ENCODE measurements around the gene CFAP410. TPM values are rescaled to one million over a fixed set of nuclear protein-coding genes. Genes with fewer than 3 reads are reported as not detected.
"Not testable (repeated sequence)": the region's sequence is repeated elsewhere in the genome, so short reads cannot be mapped to it uniquely, and the experiment has no call there.

CFAP410 gene
- total and polyA plus RNA-seq, 5 donors, result 13.2 to 19.8 (median 16.8) TPM

GRCh38 chr21:44288251-44289110 lies 50.7 kb downstream of the CFAP410 start:
- H3K4me1 ChIP-seq (ENCODE audit: control insufficient read depth, insufficient read depth, low read length), result no peaks in the 10 kb centered on the region
- intact Hi-C loops (cut with DNase I), result no loop called here
- DNase-seq (peak; percentile 8 to 52 (median 20)), ATAC-seq (no peak)
- no peak overlapping the region for H3K4me3 ChIP-seq (ENCODE audit: low read length)
- no peaks in the 10 kb centered on the region for H3K27me3 ChIP-seq (ENCODE audit: control insufficient read depth, insufficient read depth)
- no peak overlapping the region for H3K27ac ChIP-seq (ENCODE audit: low read length)
- WGBS, result 88% methylated on average over 23 of the region's 23 CpGs
- H3K9me3 ChIP-seq (ENCODE audit: control insufficient read depth, low read length), result no peaks in the 10 kb centered on the region

DNA sequence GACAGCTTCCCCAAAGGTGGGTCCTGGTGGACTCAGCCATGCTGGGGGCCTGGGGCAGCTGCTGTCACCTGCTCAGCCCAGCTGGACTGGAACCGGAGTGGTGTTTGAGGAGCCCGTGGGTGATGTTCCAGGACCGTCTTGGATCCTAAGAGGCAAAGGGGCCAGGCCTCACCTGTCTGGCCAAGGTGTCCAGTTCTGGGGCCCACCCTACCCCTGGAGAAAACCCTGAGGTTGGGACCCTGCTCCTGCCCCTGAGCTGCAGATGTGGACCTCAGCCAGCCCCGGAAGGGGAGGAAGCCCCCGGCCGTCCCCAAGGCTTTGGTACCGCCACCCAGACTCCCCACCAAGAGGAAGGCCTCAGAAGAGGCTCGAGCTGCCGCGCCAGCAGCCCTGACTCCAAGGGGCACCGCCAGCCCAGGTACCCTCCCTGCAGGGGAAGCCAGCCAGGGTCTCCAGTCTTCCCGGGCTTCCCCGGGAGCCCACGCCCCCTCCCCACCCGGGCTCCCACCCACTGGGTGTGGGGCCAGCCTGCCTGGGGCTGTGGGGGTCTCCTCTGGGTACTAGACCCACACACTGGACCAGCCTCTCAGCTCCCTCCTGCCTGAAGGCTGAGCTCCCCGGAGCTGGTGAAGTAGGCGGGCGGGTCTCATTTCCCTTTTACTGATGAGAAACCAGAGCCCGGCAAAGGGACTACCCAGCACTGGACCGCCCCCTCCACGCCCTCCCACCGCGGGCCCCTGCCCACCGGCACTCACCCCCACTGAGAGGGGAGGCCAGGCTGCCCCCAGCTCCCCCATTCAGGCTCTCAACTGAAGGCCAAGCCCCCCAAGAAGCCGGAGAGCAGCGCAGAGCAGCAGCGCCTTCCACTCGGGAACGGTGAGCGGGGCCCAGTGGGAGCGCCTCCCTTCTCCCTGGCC lies 52.2 kb downstream of the CFAP410 start:
- no peak overlapping the region for H3K4me3 ChIP-seq (ENCODE audit: low read length)
- no peak overlapping the region for H3K27ac ChIP-seq (ENCODE audit: low read length)
- no peaks in the 10 kb centered on the region for H3K9me3 ChIP-seq (ENCODE audit: control insufficient read depth, low read length)
- no peak for ATAC-seq
- WGBS, result 67% methylated on average over 31 of the region's 31 CpGs
- intact Hi-C loops (cut with DNase I), result no loop called here
- no peaks in the 10 kb centered on the region for H3K27me3 ChIP-seq (ENCODE audit: control insufficient read depth, insufficient read depth)
- DNase-seq, result peak; percentile 11 to 62 (median 37)
- H3K4me1 ChIP-seq (ENCODE audit: control insufficient read depth, insufficient read depth, low read length), result no peaks in the 10 kb centered on the region

GRCh38 chr21:44286086-44286715 lies 53.0 kb downstream of the CFAP410 start:
- DNase-seq (peak; percentile 16 to 48 (median 43)), ATAC-seq (no peak)
- Histone ChIP-seq H3K9me3 (ENCODE audit: control insufficient read depth, low read length) (no peaks in the 10 kb centered on the region), H3K4me3 (ENCODE audit: low read length) (no peak overlapping the region), H3K4me1 (ENCODE audit: control insufficient read depth, insufficient read depth, low read length) (no peaks in the 10 kb centered on the region), H3K27me3 (ENCODE audit: control insufficient read depth, insufficient read depth) (no peaks in the 10 kb centered on the region), H3K27ac (ENCODE audit: low read length) (no peak overlapping the region)
- intact Hi-C loops (cut with DNase I), result no loop called here
- 60% methylated on average over 21 of the region's 21 CpGs for WGBS

DNA sequence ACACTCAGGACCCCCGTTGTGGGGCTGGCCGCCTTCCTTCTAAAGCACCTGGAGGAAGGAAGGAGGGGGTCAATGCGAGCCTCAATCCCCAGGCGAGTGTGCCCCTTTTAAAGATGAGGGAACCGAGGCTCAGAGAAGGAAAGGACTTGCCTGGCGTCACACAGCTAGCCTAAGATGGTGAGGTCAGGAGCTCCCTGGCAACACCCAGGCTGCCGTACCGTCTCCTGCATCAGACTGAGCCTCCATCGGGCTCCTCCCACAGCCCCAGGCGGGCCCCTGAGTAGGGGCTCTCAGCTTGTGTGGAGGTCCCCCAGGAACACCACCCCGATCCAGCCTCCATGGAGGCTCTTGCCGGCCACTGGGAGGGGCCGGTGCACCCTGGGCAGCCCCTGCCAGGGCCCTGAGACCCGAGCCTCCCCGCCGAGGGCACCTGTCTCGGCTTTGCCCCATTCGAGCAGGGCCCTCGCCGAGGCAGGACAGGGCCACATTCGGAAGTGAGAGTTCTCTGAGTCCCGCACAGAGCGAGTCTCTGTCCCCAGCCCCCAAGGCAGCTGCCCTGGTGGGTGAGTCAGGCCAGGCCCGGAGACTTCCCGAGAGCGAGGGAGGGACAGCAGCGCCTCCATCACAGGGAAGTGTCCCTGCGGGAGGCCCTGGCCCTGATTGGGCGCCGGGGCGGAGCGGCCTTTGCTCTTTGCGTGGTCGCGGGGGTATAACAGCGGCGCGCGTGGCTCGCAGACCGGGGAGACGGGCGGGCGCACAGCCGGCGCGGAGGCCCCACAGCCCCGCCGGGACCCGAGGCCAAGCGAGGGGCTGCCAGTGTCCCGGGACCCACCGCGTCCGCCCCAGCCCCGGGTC lies 53.8 kb downstream of the CFAP410 start, which contains the start of gene AIRE:
AIRE (plus strand) TSS at position 739 of the 855 bp plus-strand sequence. CDS start 131 bp downstream, outside the sequence.
- Histone ChIP-seq H3K4me1 (ENCODE audit: control insufficient read depth, insufficient read depth, low read length) (no peaks in the 10 kb centered on the region), H3K27me3 (ENCODE audit: control insufficient read depth, insufficient read depth) (no peaks in the 10 kb centered on the region), H3K4me3 (ENCODE audit: low read length) (peak within 1 kb of the TSS; percentile 8), H3K27ac (ENCODE audit: low read length) (no peak within 1 kb of the TSS), H3K9me3 (ENCODE audit: control insufficient read depth, low read length) (no peaks in the 10 kb centered on the region)
- 32% methylated on average over 56 of the region's 56 CpGs for WGBS
- peak; percentile 5 to 49 for ATAC-seq
- intact Hi-C loops (cut with DNase I), result no loop called here
- DNase-seq, result peak; percentile 38 to 62 (median 53)

- intact Hi-C loops (cut with DNase I), result no loop called here
- WGBS, result 66% methylated on average over 11 of the region's 11 CpGs
- ATAC-seq (no peak), DNase-seq (peak in 2 of 3 donors; percentile 19 to 29)
- no peak overlapping the region for H3K27ac ChIP-seq (ENCODE audit: low read length)
- H3K9me3 ChIP-seq (ENCODE audit: control insufficient read depth, low read length), result no peaks in the 10 kb centered on the region
- H3K4me3 ChIP-seq (ENCODE audit: low read length), result no peak overlapping the region
- no peaks in the 10 kb centered on the region for H3K4me1 ChIP-seq (ENCODE audit: control insufficient read depth, insufficient read depth, low read length)
- H3K27me3 ChIP-seq (ENCODE audit: control insufficient read depth, insufficient read depth), result no peaks in the 10 kb centered on the region
These were observed 55.2 kb downstream of the CFAP410 start for GRCh38 chr21:44283948-44284347.

- H3K4me3 ChIP-seq (ENCODE audit: low read length); intact Hi-C loops (cut with DNase I); ATAC-seq; H3K4me1 ChIP-seq (ENCODE audit: control insufficient read depth, insufficient read depth, low read length); H3K27me3 ChIP-seq (ENCODE audit: control insufficient read depth, insufficient read depth); H3K9me3 ChIP-seq (ENCODE audit: control insufficient read depth, low read length); DNase-seq; H3K27ac ChIP-seq (ENCODE audit: low read length): not testable (repeated sequence)
- 71% methylated on average over 11 of the region's 11 CpGs for WGBS
These were observed 55.9 kb downstream of the CFAP410 start for GRCh38 chr21:44283211-44283785.

GRCh38 chr21:44282370-44282769 lies 56.8 kb downstream of the CFAP410 start:
- ATAC-seq (no peak), DNase-seq (peak in 1 of 3 donors; percentile 22)
- no peaks in the 10 kb centered on the region for H3K9me3 ChIP-seq (ENCODE audit: control insufficient read depth, low read length)
- 92% methylated on average over 9 of the region's 9 CpGs for WGBS
- no peak overlapping the region for H3K4me3 ChIP-seq (ENCODE audit: low read length)
- intact Hi-C loops (cut with DNase I), result no loop called here
- H3K27me3 ChIP-seq (ENCODE audit: control insufficient read depth, insufficient read depth), result no peaks in the 10 kb centered on the region
- H3K4me1 ChIP-seq (ENCODE audit: control insufficient read depth, insufficient read depth, low read length), result no peaks in the 10 kb centered on the region
- no peak overlapping the region for H3K27ac ChIP-seq (ENCODE audit: low read length)

GRCh38 chr21:44281801-44282200 lies 57.4 kb downstream of the CFAP410 start:
- H3K9me3 ChIP-seq (ENCODE audit: control insufficient read depth, low read length), result no peaks in the 10 kb centered on the region
- ATAC-seq (no peak), DNase-seq (no peak)
- H3K4me3 ChIP-seq (ENCODE audit: low read length), result no peak overlapping the region
- H3K4me1 ChIP-seq (ENCODE audit: control insufficient read depth, insufficient read depth, low read length), result no peaks in the 10 kb centered on the region
- intact Hi-C loops (cut with DNase I), result no loop called here
- H3K27ac ChIP-seq (ENCODE audit: low read length), result no peak overlapping the region
- H3K27me3 ChIP-seq (ENCODE audit: control insufficient read depth, insufficient read depth), result no peaks in the 10 kb centered on the region
- WGBS, result 91% methylated on average over 9 of the region's 9 CpGs

- intact Hi-C loops (cut with DNase I), result no loop called here
- Histone ChIP-seq H3K27ac (ENCODE audit: low read length) (no peak overlapping the region), H3K4me3 (ENCODE audit: low read length) (no peak overlapping the region), H3K27me3 (ENCODE audit: control insufficient read depth, insufficient read depth) (no peaks in the 10 kb centered on the region), H3K9me3 (ENCODE audit: control insufficient read depth, low read length) (no peaks in the 10 kb centered on the region), H3K4me1 (ENCODE audit: control insufficient read depth, insufficient read depth, low read length) (no peaks in the 10 kb centered on the region)
- DNase-seq (peak in 2 of 3 donors; percentile 15 to 27), ATAC-seq (no peak)
- WGBS, result 86% methylated on average over 19 of the region's 19 CpGs
These were observed 59.6 kb downstream of the CFAP410 start for GRCh38 chr21:44279354-44280260.

All from right cardiac atrium (tissue), 5 donors.